Keratinocyte (primary cell): ENCODE measurements around the gene PLPPR2.

Experiments
- EZH2 ChIP-seq: IDR thresholded peaks from one replicate; pipeline ENCODE4 v1.6.1; 2012; ENCODE audit warnings: inconsistent platforms, mild to moderate bottlenecking, low read length, moderate library complexity
- TF ChIP-seq, protein P1 (sequence below), 3 experiments: IDR thresholded peaks in 1 of 3; conservative IDR thresholded peaks in 1 of 3; optimal IDR thresholded peaks in 1 of 3; 2 replicates in 2 of 3; 3 replicates in 1 of 3; pipeline versions ENCODE3 to v1.5.1; 2011; ENCODE audit warnings: low read length in 3 of 3, mild to moderate bottlenecking in 3 of 3, moderate library complexity in 2 of 3, control low read depth in 1 of 3, inconsistent platforms in 1 of 3; ENCODE audit not compliant: insufficient read depth in 2 of 3; ENCODE audit errors: extremely low read depth in 1 of 3

DNA sequence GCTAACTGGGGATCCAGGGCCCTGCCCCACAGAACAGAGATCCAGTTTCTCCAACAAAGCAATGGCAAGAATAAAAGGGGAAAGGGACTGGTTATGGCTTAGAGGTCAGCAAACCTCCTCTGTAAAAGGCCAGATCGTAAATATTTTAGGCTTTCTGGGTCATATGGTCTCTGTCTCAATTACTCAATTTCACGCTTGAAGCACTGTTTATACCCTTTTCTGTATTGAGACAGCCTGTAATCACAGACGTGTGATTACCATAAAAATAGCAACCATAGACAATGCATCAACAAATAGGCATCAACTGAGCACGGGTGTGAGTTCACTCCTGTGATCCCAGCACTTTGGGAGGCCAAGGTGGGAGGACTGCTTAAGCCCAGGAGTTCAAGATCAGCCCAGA lies 25.1 kb upstream of the PLPPR2 start:
- TF ChIP-seq, protein P1, sequence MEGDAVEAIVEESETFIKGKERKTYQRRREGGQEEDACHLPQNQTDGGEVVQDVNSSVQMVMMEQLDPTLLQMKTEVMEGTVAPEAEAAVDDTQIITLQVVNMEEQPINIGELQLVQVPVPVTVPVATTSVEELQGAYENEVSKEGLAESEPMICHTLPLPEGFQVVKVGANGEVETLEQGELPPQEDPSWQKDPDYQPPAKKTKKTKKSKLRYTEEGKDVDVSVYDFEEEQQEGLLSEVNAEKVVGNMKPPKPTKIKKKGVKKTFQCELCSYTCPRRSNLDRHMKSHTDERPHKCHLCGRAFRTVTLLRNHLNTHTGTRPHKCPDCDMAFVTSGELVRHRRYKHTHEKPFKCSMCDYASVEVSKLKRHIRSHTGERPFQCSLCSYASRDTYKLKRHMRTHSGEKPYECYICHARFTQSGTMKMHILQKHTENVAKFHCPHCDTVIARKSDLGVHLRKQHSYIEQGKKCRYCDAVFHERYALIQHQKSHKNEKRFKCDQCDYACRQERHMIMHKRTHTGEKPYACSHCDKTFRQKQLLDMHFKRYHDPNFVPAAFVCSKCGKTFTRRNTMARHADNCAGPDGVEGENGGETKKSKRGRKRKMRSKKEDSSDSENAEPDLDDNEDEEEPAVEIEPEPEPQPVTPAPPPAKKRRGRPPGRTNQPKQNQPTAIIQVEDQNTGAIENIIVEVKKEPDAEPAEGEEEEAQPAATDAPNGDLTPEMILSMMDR (optimal IDR thresholded peaks at IDR 0.05 in 1 of 3, IDR thresholded peaks at IDR 0.05 in 1 of 3, conservative IDR thresholded peaks at IDR 0.05 in 1 of 3; ENCODE audit: extremely low read depth in 1 of 3, insufficient read depth in 2 of 3, low read length in 3 of 3): no peak
- TF ChIP-seq EZH2: no peak
